Measurements from ENCODE around the gene CD2BP2. TPM values are rescaled to one million over a fixed set of nuclear protein-coding genes. Genes with fewer than 3 reads are reported as not detected.
"Not testable (repeated sequence)": the region's sequence is repeated elsewhere in the genome, so short reads cannot be mapped to it uniquely, and the experiment has no call there.

Gene CD2BP2
- total RNA-seq, 4 donors from 2014 or later = 33.6 to 43.2 (median 38.5) TPM

DNA sequence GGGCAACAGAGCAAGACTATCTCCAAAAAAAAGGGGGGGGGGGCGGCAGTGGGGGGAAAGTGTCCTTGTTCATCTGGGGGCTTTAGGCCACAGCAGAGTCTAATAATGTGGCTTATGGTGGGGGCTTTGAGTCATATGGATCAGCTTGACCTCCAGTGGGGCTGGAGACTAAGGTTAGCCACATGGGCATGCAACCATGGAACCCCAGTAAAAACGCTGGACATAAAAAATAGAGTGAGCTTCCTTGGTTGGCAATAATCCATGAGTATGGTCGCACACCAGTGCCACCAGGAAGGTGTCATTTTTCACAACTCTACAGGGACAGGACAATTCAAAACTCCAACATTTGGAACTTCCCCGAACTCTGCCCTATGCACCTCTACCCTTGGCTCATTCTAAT, 44.2 kb downstream of the CD2BP2 start:
- DNase-seq (ENCODE audit: low spot score in 2 of 2); H3K4me3 ChIP-seq (ENCODE audit: low read depth, poor library complexity, severe bottlenecking); intact Hi-C loops (cut with DNase I; ENCODE audit: low total_unique reads): not testable (repeated sequence)
- WGBS, 2 donors = 83% methylated on average over 2 of the region's 4 CpGs; no CpG with 5 or more reads in 1 of the 2 donors

DNA sequence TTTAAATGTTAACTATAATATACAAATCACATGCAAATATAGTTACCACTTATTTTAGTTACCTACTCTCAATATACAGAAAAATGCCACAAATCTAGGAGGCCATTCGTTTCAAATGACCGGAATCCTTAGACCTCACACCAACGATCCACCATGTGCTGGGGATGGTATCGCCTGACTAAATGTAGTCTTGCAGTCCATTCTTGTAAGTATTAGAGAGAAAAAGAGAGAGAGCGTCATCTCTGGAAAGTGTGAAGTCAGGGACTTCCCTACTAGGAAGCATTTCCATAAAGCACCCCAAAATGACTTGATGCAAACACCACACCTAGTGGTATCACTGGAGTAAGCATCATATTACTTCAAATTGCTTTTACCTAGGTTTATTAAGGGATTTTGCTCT, 45.9 kb downstream of the CD2BP2 start:
- 92 to 93% methylated on average over 5 of the region's 5 CpGs for WGBS, 2 donors
- intact Hi-C loops (cut with DNase I; ENCODE audit: low total_unique reads); DNase-seq (ENCODE audit: low spot score in 2 of 2); H3K4me3 ChIP-seq (ENCODE audit: low read depth, poor library complexity, severe bottlenecking): not testable (repeated sequence)

Other genes starting within 250 kb of the CD2BP2 start
- 10 to 100 TPM in 3 of 4 donors, 1 to 10 TPM in 1; 7.4 to 15.2 (median 11.6) TPM for gene GDPD3, start 241.8 kb downstream of the CD2BP2 start, total RNA-seq
- 10 to 100 TPM; 39.6 to 62.3 (median 49.6) TPM for gene MAPK3, start 232.1 kb downstream of the CD2BP2 start, total RNA-seq
- gene CORO1A, start 171.7 kb downstream of the CD2BP2 start, total RNA-seq = 10 to 100 TPM; 16.7 to 44.4 (median 27.0) TPM
- gene BOLA2B, start 161.6 kb downstream of the CD2BP2 start, total RNA-seq = 100 to 1,000 TPM in 3 of 4 donors, 10 to 100 TPM in 1; 87.6 to 199 (median 147) TPM
- gene SLX1A, start 161.4 kb downstream of the CD2BP2 start, total RNA-seq = 10 to 100 TPM; 22.1 to 68.1 (median 45.3) TPM
- gene SULT1A3, start 156.1 kb downstream of the CD2BP2 start, total RNA-seq = 10 to 100 TPM in 2 of 4 donors, 1 to 10 TPM in 2; 2.0 to 19.3 (median 11.3) TPM
- gene NPIPB13, start 106.8 kb downstream of the CD2BP2 start, total RNA-seq = 1 to 10 TPM; 1.4 to 2.4 (median 1.7) TPM
- 10 to 100 TPM; 33.2 to 51.8 (median 41.9) TPM for gene TBC1D10B, start 15.2 kb upstream of the CD2BP2 start, total RNA-seq
- 1 to 10 TPM in 1 of 4 donors, under 1 TPM in 1, not detected in 2; 0.79 to 2.1 TPM for gene MYL11, start 19.5 kb upstream of the CD2BP2 start, total RNA-seq
- 1 to 10 TPM in 1 of 4 donors, under 1 TPM in 2, not detected in 1; 0.39 to 1.2 (median 0.91) TPM for gene SEPTIN1, start 27.3 kb upstream of the CD2BP2 start, total RNA-seq
- gene ZNF48, start 40.1 kb upstream of the CD2BP2 start, total RNA-seq = 10 to 100 TPM in 3 of 4 donors, 1 to 10 TPM in 1; 8.3 to 15.6 (median 10.5) TPM
- gene ZNF771, start 52.3 kb upstream of the CD2BP2 start, total RNA-seq = 10 to 100 TPM in 3 of 4 donors, 1 to 10 TPM in 1; 5.9 to 12.8 (median 11.0) TPM
- gene DCTPP1, start 74.7 kb upstream of the CD2BP2 start, total RNA-seq = 10 to 100 TPM; 14.7 to 18.8 (median 17.9) TPM
- gene SEPHS2, start 90.6 kb upstream of the CD2BP2 start, total RNA-seq = 10 to 100 TPM; 17.7 to 25.3 (median 23.6) TPM
- gene ITGAL, start 117.4 kb upstream of the CD2BP2 start, total RNA-seq = 1 to 10 TPM; 1.6 to 2.3 (median 1.8) TPM
- 10 to 100 TPM; 31.1 to 43.5 (median 41.0) TPM for gene ZNF768, start 171.3 kb upstream of the CD2BP2 start, total RNA-seq
- gene ZNF747, start 179.6 kb upstream of the CD2BP2 start, total RNA-seq = 10 to 100 TPM in 3 of 4 donors, 1 to 10 TPM in 1; 9.9 to 23.7 (median 19.6) TPM
- gene ZNF764, start 203.1 kb upstream of the CD2BP2 start, total RNA-seq = 10 to 100 TPM in 3 of 4 donors, 1 to 10 TPM in 1; 8.3 to 12.0 (median 10.3) TPM
- gene ZNF688, start 216.4 kb upstream of the CD2BP2 start, total RNA-seq = 10 to 100 TPM; 11.9 to 22.5 (median 16.0) TPM
- 10 to 100 TPM in 2 of 4 donors, 1 to 10 TPM in 2; 9.5 to 19.2 (median 10.4) TPM for gene ZNF785, start 230.4 kb upstream of the CD2BP2 start, total RNA-seq

Data from lower leg skin (tissue), 4 donors.